Neural progenitor cell (in vitro differentiated cells): ENCODE results near the gene KLHL36.

Source experiments
- EZH2 ChIP-seq: fragments of 200-600 bp; sonication (generic); IDR thresholded peaks from 2 replicates; pipeline ENCODE4 v1.6.1; 2017; ENCODE audit warnings: antibody characterized with exemption, mild to moderate bottlenecking, moderate library complexity
- TF ChIP-seq, protein P1 (sequence below): fragments of 200-600 bp; sonication (generic); IDR thresholded peaks from 2 replicates; pipeline ENCODE4 v1.5.1; 2017; ENCODE audit warnings: antibody characterized with exemption, mild to moderate bottlenecking

DNA sequence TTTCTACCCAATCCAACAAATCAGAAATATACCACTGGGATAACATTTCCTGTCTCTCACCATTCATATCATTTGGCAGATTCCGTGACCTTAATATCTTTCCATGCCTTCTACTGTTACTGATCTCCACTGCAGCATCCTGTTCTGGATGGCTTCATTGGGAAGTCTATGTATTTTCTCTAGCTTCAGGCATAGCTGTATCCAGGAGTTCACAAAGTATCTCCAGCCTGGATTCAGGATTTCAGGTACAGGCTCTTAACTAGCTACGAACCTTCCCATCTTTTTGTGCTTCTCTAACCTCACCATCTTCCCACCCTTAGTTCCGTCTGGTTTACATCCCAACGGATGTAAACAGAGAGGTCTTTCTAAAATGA, 36.3 kb downstream of the KLHL36 start:
- TF ChIP-seq, protein P1, sequence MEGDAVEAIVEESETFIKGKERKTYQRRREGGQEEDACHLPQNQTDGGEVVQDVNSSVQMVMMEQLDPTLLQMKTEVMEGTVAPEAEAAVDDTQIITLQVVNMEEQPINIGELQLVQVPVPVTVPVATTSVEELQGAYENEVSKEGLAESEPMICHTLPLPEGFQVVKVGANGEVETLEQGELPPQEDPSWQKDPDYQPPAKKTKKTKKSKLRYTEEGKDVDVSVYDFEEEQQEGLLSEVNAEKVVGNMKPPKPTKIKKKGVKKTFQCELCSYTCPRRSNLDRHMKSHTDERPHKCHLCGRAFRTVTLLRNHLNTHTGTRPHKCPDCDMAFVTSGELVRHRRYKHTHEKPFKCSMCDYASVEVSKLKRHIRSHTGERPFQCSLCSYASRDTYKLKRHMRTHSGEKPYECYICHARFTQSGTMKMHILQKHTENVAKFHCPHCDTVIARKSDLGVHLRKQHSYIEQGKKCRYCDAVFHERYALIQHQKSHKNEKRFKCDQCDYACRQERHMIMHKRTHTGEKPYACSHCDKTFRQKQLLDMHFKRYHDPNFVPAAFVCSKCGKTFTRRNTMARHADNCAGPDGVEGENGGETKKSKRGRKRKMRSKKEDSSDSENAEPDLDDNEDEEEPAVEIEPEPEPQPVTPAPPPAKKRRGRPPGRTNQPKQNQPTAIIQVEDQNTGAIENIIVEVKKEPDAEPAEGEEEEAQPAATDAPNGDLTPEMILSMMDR, result no peak
- no peak for TF ChIP-seq EZH2
